GM21529 (cell line): ENCODE measurements around the gene PTPRA.
"Not testable (repeated sequence)": the region's sequence is repeated elsewhere in the genome, so short reads cannot be mapped to it uniquely, and the experiment has no call there.

Experiments
- ATAC-seq: cut with Tn5 transposase; IDR thresholded peaks from one replicate; pipeline ENCODE4 v1.9.1; 2021; ENCODE audit not compliant: unreplicated experiment

PTPRA gene

GRCh38 chr20:2873010-2873746 is at the start of gene PTPRA:
PTPRA (plus strand) TSS chr20:2873481; CDS start chr20:2964278, 90,797 bp downstream.
- ATAC-seq, result peak; percentile 91

GRCh38 chr20:2825761-2826160 is 47.5 kb upstream of the PTPRA start:
- no peak for ATAC-seq

GRCh38 chr20:2826655-2827054 is 46.6 kb upstream of the PTPRA start:
- no peak for ATAC-seq

GRCh38 chr20:2829376-2829775 is 43.9 kb upstream of the PTPRA start:
- no peak for ATAC-seq

GRCh38 chr20:2831206-2831605 is 42.1 kb upstream of the PTPRA start:
- not testable (repeated sequence) for ATAC-seq

- no peak for ATAC-seq
Measured at GRCh38 chr20:2833761-2834160, 39.5 kb upstream of the PTPRA start.

GRCh38 chr20:2834401-2835110 is 38.7 kb upstream of the PTPRA start:
- ATAC-seq, result no peak

- no peak for ATAC-seq
Measured at GRCh38 chr20:2835331-2835796, 37.9 kb upstream of the PTPRA start.

- ATAC-seq, result no peak
Measured at GRCh38 chr20:2836035-2836434, 37.2 kb upstream of the PTPRA start.

- no peak for ATAC-seq
Measured at GRCh38 chr20:2837221-2837960, 35.9 kb upstream of the PTPRA start.

- ATAC-seq, result no peak
Measured at GRCh38 chr20:2838170-2838797, 35.0 kb upstream of the PTPRA start.

- ATAC-seq, result no peak
Measured at GRCh38 chr20:2838847-2839671, 34.2 kb upstream of the PTPRA start.

- ATAC-seq, result no peak
Measured at GRCh38 chr20:2839732-2840137, 33.5 kb upstream of the PTPRA start.

- ATAC-seq, result peak; percentile 95
Measured at GRCh38 chr20:2840138-2840966, 32.9 kb upstream of the PTPRA start, which contains the start of the genes PCED1A and VPS16. PCED1A (minus strand) TSS chr20:2840655; CDS start chr20:2839912, 743 bp downstream. VPS16 (plus strand) TSS chr20:2840745; CDS start chr20:2840775, 30 bp downstream.

- peak; percentile 41 for ATAC-seq
Measured at GRCh38 chr20:2840967-2841531, 32.2 kb upstream of the PTPRA start.

GRCh38 chr20:2845607-2846006 is 27.7 kb upstream of the PTPRA start:
- no peak for ATAC-seq

GRCh38 chr20:2846698-2847097 is 26.6 kb upstream of the PTPRA start:
- ATAC-seq, result no peak

GRCh38 chr20:2847802-2848201 is 25.5 kb upstream of the PTPRA start:
- no peak for ATAC-seq

- no peak for ATAC-seq
Measured at GRCh38 chr20:2849529-2849928, 23.8 kb upstream of the PTPRA start.
